ENCODE measurements around the gene CLCNKA. TPM values are rescaled to one million over a fixed set of nuclear protein-coding genes. Genes with fewer than 3 reads are reported as not detected.

The CLCNKA gene
- total RNA-seq, 1 donor from 2014 or later: 1.6 TPM

GRCh38 chr1:16013220-16013907 lies 8.5 kb upstream of the CLCNKA start:
- H3K27me3 Mint-ChIP-seq: no peaks in the 10 kb centered on the region
- no peaks in the 10 kb centered on the region for H3K9me3 Mint-ChIP-seq
- H3K36me3 Mint-ChIP-seq: no peaks in the 10 kb centered on the region
- peaks cover 15% of the 10 kb centered on the region for H3K4me1 Mint-ChIP-seq (ENCODE audit: unreplicated experiment)
- H3K27ac Mint-ChIP-seq: no peak overlapping the region
- no peak for TF ChIP-seq CTCF (conservative IDR thresholded peaks at IDR 0.05)
- DNase-seq (ENCODE audit: extremely low spot score, unreplicated experiment): no peak
- H3K4me3 Mint-ChIP-seq: no peak overlapping the region

DNA sequence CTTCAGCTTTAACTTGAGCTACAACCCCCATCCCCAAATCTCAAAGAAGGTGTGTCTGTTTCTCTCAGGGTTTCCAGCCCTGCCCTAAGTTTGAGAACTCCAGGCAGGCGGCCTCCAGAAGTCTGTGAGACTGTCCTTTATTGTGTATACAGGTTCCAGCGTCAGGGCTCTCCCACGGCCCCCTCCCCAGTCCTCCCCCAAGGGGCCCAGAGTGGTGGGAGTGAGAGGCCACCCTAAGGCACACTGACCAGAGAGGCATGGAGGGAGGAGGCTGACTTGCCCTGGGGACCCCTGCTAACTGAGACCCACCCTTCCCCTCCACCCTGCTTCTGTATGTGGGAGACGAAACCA lies 8.0 kb upstream of the CLCNKA start:
- no peak for DNase-seq (ENCODE audit: extremely low spot score, unreplicated experiment)
- Mint-ChIP-seq H3K27me3 (no peaks in the 10 kb centered on the region), H3K4me3 (no peak overlapping the region), H3K4me1 (ENCODE audit: unreplicated experiment) (peaks cover 20% of the 10 kb centered on the region), H3K27ac (no peak overlapping the region), H3K9me3 (no peaks in the 10 kb centered on the region), H3K36me3 (no peaks in the 10 kb centered on the region)
- no peak for TF ChIP-seq CTCF (conservative IDR thresholded peaks at IDR 0.05)

DNA sequence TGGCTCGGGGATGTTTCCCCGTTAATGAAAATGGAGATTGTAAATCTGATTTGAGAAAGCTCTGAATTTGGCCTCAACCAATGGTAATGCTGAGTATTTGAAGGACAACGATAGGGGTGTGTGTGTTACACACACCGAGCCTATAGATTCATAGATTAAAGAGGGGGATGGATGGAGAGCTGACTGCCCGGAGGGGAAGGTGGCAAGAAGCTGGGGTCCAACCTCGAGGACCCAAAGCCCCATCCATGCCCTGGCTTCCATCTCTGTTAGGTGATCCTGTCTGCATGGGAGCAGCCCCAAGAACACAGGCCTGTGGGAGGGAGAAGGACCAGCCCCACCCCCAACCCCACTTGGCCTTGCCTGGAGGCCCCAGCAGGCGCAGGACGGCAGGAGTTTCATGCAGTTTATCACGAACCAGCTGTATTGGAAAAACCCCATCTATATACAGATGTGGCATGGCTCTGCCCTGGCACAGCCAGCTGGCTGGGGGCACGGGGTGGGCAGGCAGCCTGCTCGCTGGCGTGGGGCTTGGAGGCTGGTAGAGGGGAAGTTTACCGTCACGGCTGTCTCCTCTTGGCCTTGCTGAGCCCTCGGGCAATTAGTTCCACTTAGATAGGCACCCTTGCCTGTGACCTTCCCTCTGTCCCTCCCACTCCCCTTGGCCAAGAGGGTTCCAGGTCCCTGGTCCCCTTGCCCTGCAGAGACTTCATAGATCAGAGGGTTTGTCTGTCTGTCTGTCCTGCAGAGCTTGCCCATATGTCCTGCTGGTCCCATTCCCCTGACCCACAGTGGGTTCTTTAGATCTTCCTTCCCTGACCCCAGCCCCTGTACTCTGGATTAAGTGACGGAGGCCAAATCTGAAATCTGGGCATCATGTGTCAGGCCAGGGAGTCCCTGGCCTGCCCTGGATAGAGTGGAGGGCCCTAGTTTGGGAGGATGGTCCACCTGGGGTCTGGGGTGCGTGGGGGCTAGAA lies 7.0 kb upstream of the CLCNKA start:
- H3K36me3 Mint-ChIP-seq: no peaks in the 10 kb centered on the region
- H3K27me3 Mint-ChIP-seq: no peaks in the 10 kb centered on the region
- H3K27ac Mint-ChIP-seq: peak overlapping the region; percentile 54
- no peaks in the 10 kb centered on the region for H3K9me3 Mint-ChIP-seq
- no peak for TF ChIP-seq CTCF (conservative IDR thresholded peaks at IDR 0.05)
- H3K4me1 Mint-ChIP-seq (ENCODE audit: unreplicated experiment): peaks cover 29% of the 10 kb centered on the region
- peak overlapping the region; percentile 58 for H3K4me3 Mint-ChIP-seq
- no peak for DNase-seq (ENCODE audit: extremely low spot score, unreplicated experiment)

- no peak overlapping the region for H3K27ac Mint-ChIP-seq
- H3K27me3 Mint-ChIP-seq: no peaks in the 10 kb centered on the region
- no peak overlapping the region for H3K4me3 Mint-ChIP-seq
- no peak for TF ChIP-seq CTCF (conservative IDR thresholded peaks at IDR 0.05)
- no peaks in the 10 kb centered on the region for H3K36me3 Mint-ChIP-seq
- DNase-seq (ENCODE audit: extremely low spot score, unreplicated experiment): no peak
- peaks cover 32% of the 10 kb centered on the region for H3K4me1 Mint-ChIP-seq (ENCODE audit: unreplicated experiment)
- no peaks in the 10 kb centered on the region for H3K9me3 Mint-ChIP-seq
Measured at GRCh38 chr1:16015491-16015890, 6.3 kb upstream of the CLCNKA start.

DNA sequence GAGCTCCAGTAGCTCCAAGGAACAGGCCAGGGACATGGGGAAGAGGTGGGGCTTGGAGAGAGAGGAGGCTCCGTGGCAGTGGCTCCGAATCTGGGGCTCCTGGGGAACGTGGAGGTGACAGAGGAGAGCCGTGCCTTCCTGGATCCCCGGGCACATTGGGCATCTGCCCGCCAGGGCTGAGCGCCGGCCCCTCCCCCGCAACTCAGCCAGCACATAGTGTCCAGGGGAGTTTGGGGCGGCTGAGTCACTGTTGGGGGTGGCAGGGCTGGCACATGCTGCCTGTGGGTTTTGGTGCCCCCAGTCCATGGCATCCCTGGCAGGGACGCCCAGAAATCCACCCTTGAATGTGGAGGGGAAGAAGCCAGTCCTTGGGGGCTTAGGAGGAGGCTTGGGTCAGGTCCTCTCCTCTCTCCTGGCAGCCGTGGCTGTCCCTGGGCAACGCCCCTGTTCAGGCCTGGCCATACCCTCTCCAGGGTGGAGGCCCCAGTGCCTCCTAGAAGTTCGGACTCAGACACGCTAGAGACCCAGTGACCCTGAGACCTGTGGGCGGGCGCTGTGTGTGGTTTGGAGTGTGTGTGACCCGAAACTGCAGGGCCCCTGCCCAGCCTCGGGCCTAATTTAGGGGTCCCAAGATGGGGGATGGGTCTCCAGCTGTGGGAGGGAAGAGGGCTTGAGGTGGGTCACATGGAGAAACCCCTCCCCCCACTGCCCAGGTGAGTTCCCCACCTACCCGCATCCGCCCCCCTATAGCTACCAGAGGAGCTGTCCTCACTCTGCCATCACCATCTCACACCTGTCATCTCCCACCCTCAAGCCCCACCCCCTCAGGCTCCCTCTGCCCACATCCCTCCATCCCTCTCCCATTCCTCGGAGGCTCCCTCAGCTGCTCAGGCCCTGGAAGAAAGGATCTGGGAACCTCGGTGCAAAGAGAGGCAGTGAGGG lies 5.6 kb upstream of the CLCNKA start:
- no peak overlapping the region for H3K4me3 Mint-ChIP-seq
- H3K27ac Mint-ChIP-seq: no peak overlapping the region
- no peak for DNase-seq (ENCODE audit: extremely low spot score, unreplicated experiment)
- no peak for TF ChIP-seq CTCF (conservative IDR thresholded peaks at IDR 0.05)
- peaks cover 32% of the 10 kb centered on the region for H3K4me1 Mint-ChIP-seq (ENCODE audit: unreplicated experiment)
- no peaks in the 10 kb centered on the region for H3K9me3 Mint-ChIP-seq
- no peaks in the 10 kb centered on the region for H3K36me3 Mint-ChIP-seq
- no peaks in the 10 kb centered on the region for H3K27me3 Mint-ChIP-seq
